GM12878 (cell line): ENCODE results near the gene IFT88. TPM values are rescaled to one million over a fixed set of nuclear protein-coding genes. Genes with fewer than 3 reads are reported as not detected.

Source experiments
- ATAC-seq: fragments of 200-7000 bp; cut with Tn5 transposase; 3 replicates; pipeline ENCODE4 v1.9.1; 2020; ENCODE audit warnings: mild to moderate bottlenecking, moderate library complexity
- BruUV-seq: library from RNA; stranded (reverse); fragments of 400-500 nt; replicated peaks from 2 replicates; lab custom pipeline; 2021; lab: Mats Ljungman, UMichigan
- CTCF ChIA-PET: fragments of 300-600 bp; sonication (Branson Sonifier 250); formaldehyde crosslinking; extraction: SDS; loops from one replicate; lab custom pipeline; 2021; ENCODE audit warnings: inconsistent platforms; lab: Yijun Ruan, JAX
- POLR2A ChIA-PET: fragments of 350-600 bp; formaldehyde crosslinking; extraction: SDS; loops from one replicate; lab custom pipeline; 2021; ENCODE audit warnings: inconsistent platforms; lab: Charles Lee
- RAD21 ChIA-PET: fragments of 300-600 bp; sonication (Branson Sonifier 250); formaldehyde crosslinking; loops from one replicate; lab custom pipeline; 2023; ENCODE audit warnings: antibody characterized with exemption; ENCODE audit not compliant: unreplicated experiment; lab: Charles Lee
- SMC1A ChIA-PET: fragments of 300-600 bp; sonication (Branson Sonifier 250); formaldehyde crosslinking; loops from one replicate; lab custom pipeline; 2023; ENCODE audit not compliant: unreplicated experiment, uncharacterized antibody; lab: Charles Lee
- DNase-seq: peaks from one replicate; pipeline ENCODE4 v3.0.0-alpha.2; 2011; ENCODE audit warnings: low read depth, low spot score
- FAIRE-seq: peaks from 3 replicates; lab custom pipeline; 2011; peaks lifted over from hg19 to GRCh38; lab: Jason Lieb, UNC
- H2AFZ ChIP-seq: 2 replicates; pipeline ENCODE4 v1.6.0; 2011; ENCODE audit warnings: low read depth, low read length, control low read depth; ENCODE audit not compliant: control insufficient read depth
- H3K27ac ChIP-seq: 2 replicates; pipeline ENCODE4 v1.5.1; 2011; ENCODE audit warnings: control low read depth; ENCODE audit not compliant: control insufficient read depth, insufficient read depth
- H3K27me3 ChIP-seq, 2 experiments: replicated peaks in 1 of 2; 2 replicates each; pipeline versions ENCODE4 v1.6.0 to v1.6.1; 2011; ENCODE audit warnings: low read length in 1 of 2; ENCODE audit not compliant: control insufficient read depth in 2 of 2, insufficient read depth in 2 of 2
- H3K36me3 ChIP-seq, 2 experiments: 2 replicates each; pipeline ENCODE4 v1.5.1; 2011; ENCODE audit warnings: low read length in 1 of 2; ENCODE audit not compliant: control insufficient read depth in 2 of 2, insufficient read depth in 2 of 2
- H3K4me1 ChIP-seq: 2 replicates; pipeline ENCODE4 v1.6.1; 2011; ENCODE audit warnings: mild to moderate bottlenecking, low read length, moderate library complexity, mixed read lengths; ENCODE audit not compliant: control insufficient read depth, insufficient read depth
- H3K4me2 ChIP-seq: 2 replicates; pipeline ENCODE4 v1.6.0; 2011; ENCODE audit warnings: control low read depth; ENCODE audit not compliant: control insufficient read depth, insufficient read depth
- H3K4me3 ChIP-seq: fragments of 200-600 bp; sonication (generic); 2 replicates; pipeline ENCODE4 v1.5.1; 2016
- H3K79me2 ChIP-seq: 2 replicates; pipeline ENCODE4 v1.6.0; 2011; ENCODE audit warnings: low read length; ENCODE audit not compliant: control insufficient read depth, insufficient read depth
- H3K9ac ChIP-seq: 2 replicates; pipeline ENCODE4 v1.8.0; 2011; ENCODE audit warnings: low read length, control low read depth, mixed read lengths; ENCODE audit not compliant: control insufficient read depth, insufficient read depth
- H3K9me3 ChIP-seq: replicated peaks from 3 replicates; pipeline ENCODE4 v1.5.1; 2011; ENCODE audit warnings: mild to moderate bottlenecking, low read length; ENCODE audit not compliant: control insufficient read depth, insufficient read depth
- H4K20me1 ChIP-seq: 2 replicates; pipeline ENCODE4 v1.6.0; 2011; ENCODE audit not compliant: control insufficient read depth, insufficient read depth
- BMI1 ChIP-seq: fragments of 450-650 bp; IDR thresholded peaks from 2 replicates; pipeline ENCODE4 v1.6.1; 2016; ENCODE audit warnings: mild to moderate bottlenecking, moderate library complexity, borderline replicate concordance
- CREM ChIP-seq: IDR thresholded peaks from 2 replicates; pipeline ENCODE4 v1.6.1; 2014; ENCODE audit warnings: antibody characterized with exemption, low read depth
- E4F1 ChIP-seq: fragments of 450-650 bp; IDR thresholded peaks from 2 replicates; pipeline ENCODE4 v1.6.1; 2018; ENCODE audit warnings: borderline replicate concordance, mild to moderate bottlenecking; ENCODE audit not compliant: partially characterized antibody
- GATAD2B ChIP-seq: fragments of 450-650 bp; conservative IDR thresholded peaks from 2 replicates; pipeline ENCODE4 v1.6.1; 2017; ENCODE audit warnings: low read depth, mild to moderate bottlenecking, moderate library complexity
- IRF5 ChIP-seq: fragments of 450-650 bp; IDR thresholded peaks from 2 replicates; pipeline ENCODE4 v1.6.1; 2017; ENCODE audit warnings: borderline replicate concordance
- MXI1 ChIP-seq: fragments of 150-350 bp; IDR thresholded peaks from 2 replicates; pipeline ENCODE4 v1.6.1; 2011; ENCODE audit warnings: low read depth, mild to moderate bottlenecking, inconsistent platforms, low read length, improper control_type of control experiment
- NR2C1 ChIP-seq: fragments of 450-650 bp; IDR thresholded peaks from 2 replicates; pipeline ENCODE4 v1.6.1; 2017; ENCODE audit warnings: antibody characterized with exemption, mild to moderate bottlenecking, moderate library complexity
- NR2C2 ChIP-seq: IDR thresholded peaks from 2 replicates; pipeline ENCODE4 v1.6.1; 2011; ENCODE audit warnings: borderline replicate concordance, low read depth; ENCODE audit not compliant: control insufficient read depth, insufficient read length
- PAX8 ChIP-seq: fragments of 450-650 bp; IDR thresholded peaks from 2 replicates; pipeline ENCODE4 v1.6.1; 2017; ENCODE audit warnings: mild to moderate bottlenecking, moderate library complexity
- ZBTB11 ChIP-seq: fragments of 450-650 bp; formaldehyde crosslinking; IDR thresholded peaks from 2 replicates; pipeline ENCODE4 v1.5.0; 2022; ENCODE audit warnings: mild to moderate bottlenecking, missing genetic modification characterization
- ZBTB33 ChIP-seq: fragments of 450-650 bp; IDR thresholded peaks from 2 replicates; pipeline ENCODE4 v1.6.1; 2017; ENCODE audit warnings: mild to moderate bottlenecking
- ZNF24 ChIP-seq: fragments of 450-650 bp; IDR thresholded peaks from 2 replicates; pipeline ENCODE4 v1.6.1; 2017; ENCODE audit warnings: antibody characterized with exemption, mild to moderate bottlenecking
- ZSCAN29 ChIP-seq: fragments of 450-650 bp; IDR thresholded peaks from 2 replicates; pipeline ENCODE4 v1.6.1; 2017; ENCODE audit warnings: mild to moderate bottlenecking, moderate library complexity
- WGBS: methylation state at CpG from one replicate; pipeline ENCODE4 v1.1.6; 2016; ENCODE audit warnings: low lambda C conversion rate; ENCODE audit not compliant: insufficient replicate concordance, insufficient coverage; ENCODE audit errors: missing lambda C conversion rate; 5-methylcytosine and 5-hydroxymethylcytosine counted together
- in situ Hi-C: fragments of 300-500 bp; cut with MboI; formaldehyde crosslinking; loops from 9 replicates; pipeline ENCODE4 v1.14.3; 2018; ENCODE audit warnings: mixed read lengths
- intact Hi-C: fragments of 100-400 bp; cut with micrococcal nuclease; formaldehyde crosslinking; loops from one replicate; pipeline ENCODE4 v1.14.2; 2022; ENCODE audit not compliant: unreplicated experiment
- polyA plus RNA-seq, 11 experiments: library from polyadenylated mRNA; depleted of rRNA in 4 of 11; unstranded in 6 of 11; stranded (reverse) in 5 of 11; fragments of >200 nt; fragmentation: Nextera tagmentation in 4 of 11; fragmentation: Illumina TruSeq in 1 of 11; extraction: Ambion mirVana in 4 of 11; extraction: Trizol in 1 of 11; gene quantifications; 1 replicate in 1 of 11; 2 replicates in 10 of 11; pipeline versions ENCODE4 v1.2.1 to v1.2.3, GENCODE V29; 2011 to 2016; ENCODE audit warnings: inconsistent platforms in 2 of 11, missing spikeins in 2 of 11, low read depth in 1 of 11
- total RNA-seq, 4 experiments: library from RNA; depleted of rRNA in 3 of 4; stranded (reverse); fragments of >200 nt in 3 of 4; fragmentation: Illumina TruSeq in 1 of 4; extraction: Trizol in 1 of 4; gene quantifications; 2 replicates each; pipeline versions ENCODE4 v1.2.1 to v1.2.3, GENCODE V29; 2013 to 2021

The IFT88 gene
- total and polyA plus RNA-seq, 10 of the 15 experiments (the other 5 are each of a cell fraction or from before 2014, with no cell fraction given) = 2.9 to 5.6 (median 4.1) TPM

GRCh38 chr13:20686167-20686566, 119.2 kb downstream of the IFT88 start:
- DNase-seq = no peak
- 96% methylated on average over 1 of the region's 1 CpG for WGBS
- Histone ChIP-seq H3K79me2 (no peaks in the 10 kb centered on the region), H3K4me2 (no peak overlapping the region), H4K20me1 (no peaks in the 10 kb centered on the region), H3K27ac (no peak overlapping the region), H3K27me3 (no peaks in the 10 kb centered on the region), H2AFZ (no peak overlapping the region), H3K4me1 (no peaks in the 10 kb centered on the region), H3K9me3 (no peaks in the 10 kb centered on the region), H3K9ac (no peak overlapping the region), H3K36me3 (no peaks in the 10 kb centered on the region), H3K4me3 (no peak overlapping the region)
- FAIRE-seq = no peak
- in situ Hi-C loops = no loop called here
- ChIA-PET RAD21 (no interaction called here), CTCF (no interaction called here), POLR2A (no interaction called here), SMC1A (no interaction called here)
- no TSS peak for BruUV-seq
- TF ChIP-seq PAX8 = no peak
- no peak for TF ChIP-seq ZSCAN29
- TF ChIP-seq MXI1 = no peak
- no peak for TF ChIP-seq E4F1
- TF ChIP-seq BMI1 = no peak
- no peak for TF ChIP-seq ZNF24
- TF ChIP-seq CREM = no peak
- no peak for TF ChIP-seq ZBTB11
- no peak for TF ChIP-seq ZBTB33
- no peak for TF ChIP-seq NR2C2
- TF ChIP-seq NR2C1 = no peak
- TF ChIP-seq GATAD2B = no peak
- TF ChIP-seq IRF5 = no peak
- intact Hi-C loops = no loop called here
- ATAC-seq = no peak
